Liver (tissue), 9 donors: Measurements from ENCODE around the gene DGKH. TPM values are rescaled to one million over a fixed set of nuclear protein-coding genes. Genes with fewer than 3 reads are reported as not detected.

Experiments
- DNase-seq: peaks from one replicate; pipeline ENCODE4 v3.0.0-alpha.2; 2017; ENCODE audit warnings: low spot score
- H3K27ac ChIP-seq, 2 donors: one replicate each; pipeline ENCODE4 v1.7.0; 2013; ENCODE audit warnings: inconsistent platforms in 2 of 2, low read length in 2 of 2, control low read depth in 1 of 2, low read depth in 1 of 2, mild to moderate bottlenecking in 1 of 2
- H3K27me3 ChIP-seq, 4 donors: one replicate each; pipeline versions ENCODE4 v1.6.1 to v1.7.0; 2013; ENCODE audit warnings: low read length in 3 of 4, inconsistent platforms in 1 of 4, mild to moderate bottlenecking in 1 of 4, moderate library complexity in 1 of 4; ENCODE audit not compliant: control insufficient read depth in 4 of 4, insufficient read depth in 4 of 4
- H3K36me3 ChIP-seq, 4 donors: one replicate each; pipeline versions ENCODE4 v1.6.1 to v1.7.0; 2013; ENCODE audit warnings: low read length in 3 of 4, mild to moderate bottlenecking in 3 of 4, low read depth in 1 of 4, moderate library complexity in 1 of 4; ENCODE audit not compliant: control insufficient read depth in 4 of 4, insufficient read depth in 3 of 4
- H3K4me1 ChIP-seq, 4 donors: one replicate each; pipeline versions ENCODE4 v1.6.1 to v1.7.0; 2013; ENCODE audit warnings: low read length in 3 of 4, mild to moderate bottlenecking in 3 of 4, moderate library complexity in 1 of 4; ENCODE audit not compliant: control insufficient read depth in 4 of 4, insufficient read depth in 4 of 4
- H3K4me3 ChIP-seq, 3 donors: one replicate each; pipeline versions ENCODE4 v1.6.1 to v1.7.0; 2013; ENCODE audit warnings: low read length in 3 of 3, control low read depth in 1 of 3, low read depth in 1 of 3, mild to moderate bottlenecking in 1 of 3
- H3K9ac ChIP-seq, 2 donors: one replicate each; pipeline ENCODE4 v1.7.0; 2013; ENCODE audit warnings: low read length in 2 of 2, mild to moderate bottlenecking in 2 of 2, moderate library complexity in 2 of 2, control low read depth in 1 of 2, low read depth in 1 of 2
- H3K9me3 ChIP-seq, 4 donors: one replicate each; pipeline versions ENCODE4 v1.6.1 to v1.7.0; 2013; ENCODE audit warnings: low read length in 3 of 4; ENCODE audit not compliant: control insufficient read depth in 4 of 4
- EGR1 ChIP-seq, 2 donors: IDR thresholded peaks; 2 replicates each; pipeline ENCODE4 v1.6.1; 2016 to 2018; ENCODE audit warnings: antibody characterized with exemption in 2 of 2, low read depth in 2 of 2
- HNF4G ChIP-seq: IDR thresholded peaks from 2 replicates; pipeline ENCODE4 v1.6.1; 2016; ENCODE audit warnings: antibody characterized with exemption
- MAX ChIP-seq: IDR thresholded peaks from 2 replicates; pipeline ENCODE4 v1.6.1; 2016; ENCODE audit warnings: antibody characterized with exemption
- NR2F2 ChIP-seq: IDR thresholded peaks from 2 replicates; pipeline ENCODE4 v1.6.1; 2016; ENCODE audit warnings: antibody characterized with exemption
- RAD21 ChIP-seq, 2 donors: IDR thresholded peaks; 2 replicates each; pipeline ENCODE4 v1.6.1; 2016; ENCODE audit warnings: antibody characterized with exemption in 2 of 2, mild to moderate bottlenecking in 2 of 2
- RXRA ChIP-seq, 2 donors: IDR thresholded peaks; 2 replicates each; pipeline ENCODE4 v1.6.1; 2017 to 2018; ENCODE audit warnings: antibody characterized with exemption in 2 of 2, mild to moderate bottlenecking in 1 of 2
- SP1 ChIP-seq: IDR thresholded peaks from 2 replicates; pipeline ENCODE4 v1.6.1; 2018; ENCODE audit warnings: antibody characterized with exemption, mild to moderate bottlenecking
- YY1 ChIP-seq: IDR thresholded peaks from 2 replicates; pipeline ENCODE4 v1.6.1; 2016; ENCODE audit warnings: antibody characterized with exemption, mild to moderate bottlenecking
- ZBTB33 ChIP-seq: IDR thresholded peaks from 2 replicates; pipeline ENCODE4 v1.6.1; 2016; ENCODE audit warnings: antibody characterized with exemption
- WGBS: extraction: QIAGEN DNeasy Blood & Tissue Kit; methylation state at CpG from one replicate; pipeline ENCODE4 v1.1.7; 2013; 5-methylcytosine and 5-hydroxymethylcytosine counted together
- polyA plus RNA-seq, 2 donors: library from polyadenylated mRNA; stranded (reverse) in 1 of 2; unstranded in 1 of 2; fragments of 200-250 nt in 1 of 2; fragments of >200 nt in 1 of 2; fragmentation: Nextera tagmentation in 1 of 2; extraction: Ambion mirVana in 1 of 2; gene quantifications; one replicate each; pipeline versions ENCODE4 v1.2.1 to v1.2.3, GENCODE V29; 2013 to 2015
- total RNA-seq, 2 donors: library from RNA; depleted of rRNA; stranded (reverse); fragments of >200 nt; gene quantifications; one replicate each; pipeline ENCODE4 v1.2.3, GENCODE V29; 2014
- TF ChIP-seq, protein P1 (sequence below): IDR thresholded peaks from 2 replicates; pipeline ENCODE4 v1.6.1; 2016; ENCODE audit warnings: antibody characterized with exemption, mild to moderate bottlenecking
- donor health status: healthy.
- donor health status: healthy.
- donor health status: healthy.
- donor health status: healthy.
- donor health status: healthy.

Gene DGKH
- total and polyA plus RNA-seq, 4 donors, result 0.25 to 3.7 (median 0.97) TPM

GRCh38 chr13:42009057-42009456 is 39.4 kb upstream of the DGKH start:
- Histone ChIP-seq H3K9me3 (no peaks in the 10 kb centered on the region), H3K4me1 (peaks cover 0 to 5% (median 2%) of the 10 kb centered on the region in 4 donors), H3K27me3 (no peaks in the 10 kb centered on the region), H3K4me3 (no peak overlapping the region), H3K36me3 (no peaks in the 10 kb centered on the region), H3K9ac (no peak overlapping the region), H3K27ac (no peak overlapping the region)
- 92% methylated on average over 4 of the region's 4 CpGs for WGBS
- TF ChIP-seq RAD21 (IDR thresholded peaks at IDR 0.05) (no peak), HNF4G (no peak)
- DNase-seq, result no peak

- TF ChIP-seq ZBTB33 (no peak), MAX (no peak), SP1 (no peak), NR2F2 (no peak), RXRA (IDR thresholded peaks at IDR 0.05) (no peak), EGR1 (IDR thresholded peaks at IDR 0.05; ENCODE audit: low read depth in 2 of 2) (no peak), YY1 (no peak)
- TF ChIP-seq, protein P1, sequence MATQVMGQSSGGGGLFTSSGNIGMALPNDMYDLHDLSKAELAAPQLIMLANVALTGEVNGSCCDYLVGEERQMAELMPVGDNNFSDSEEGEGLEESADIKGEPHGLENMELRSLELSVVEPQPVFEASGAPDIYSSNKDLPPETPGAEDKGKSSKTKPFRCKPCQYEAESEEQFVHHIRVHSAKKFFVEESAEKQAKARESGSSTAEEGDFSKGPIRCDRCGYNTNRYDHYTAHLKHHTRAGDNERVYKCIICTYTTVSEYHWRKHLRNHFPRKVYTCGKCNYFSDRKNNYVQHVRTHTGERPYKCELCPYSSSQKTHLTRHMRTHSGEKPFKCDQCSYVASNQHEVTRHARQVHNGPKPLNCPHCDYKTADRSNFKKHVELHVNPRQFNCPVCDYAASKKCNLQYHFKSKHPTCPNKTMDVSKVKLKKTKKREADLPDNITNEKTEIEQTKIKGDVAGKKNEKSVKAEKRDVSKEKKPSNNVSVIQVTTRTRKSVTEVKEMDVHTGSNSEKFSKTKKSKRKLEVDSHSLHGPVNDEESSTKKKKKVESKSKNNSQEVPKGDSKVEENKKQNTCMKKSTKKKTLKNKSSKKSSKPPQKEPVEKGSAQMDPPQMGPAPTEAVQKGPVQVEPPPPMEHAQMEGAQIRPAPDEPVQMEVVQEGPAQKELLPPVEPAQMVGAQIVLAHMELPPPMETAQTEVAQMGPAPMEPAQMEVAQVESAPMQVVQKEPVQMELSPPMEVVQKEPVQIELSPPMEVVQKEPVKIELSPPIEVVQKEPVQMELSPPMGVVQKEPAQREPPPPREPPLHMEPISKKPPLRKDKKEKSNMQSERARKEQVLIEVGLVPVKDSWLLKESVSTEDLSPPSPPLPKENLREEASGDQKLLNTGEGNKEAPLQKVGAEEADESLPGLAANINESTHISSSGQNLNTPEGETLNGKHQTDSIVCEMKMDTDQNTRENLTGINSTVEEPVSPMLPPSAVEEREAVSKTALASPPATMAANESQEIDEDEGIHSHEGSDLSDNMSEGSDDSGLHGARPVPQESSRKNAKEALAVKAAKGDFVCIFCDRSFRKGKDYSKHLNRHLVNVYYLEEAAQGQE, result no peak
- WGBS, result 58% methylated on average over 16 of the region's 16 CpGs
- no peak overlapping the region for H3K9ac ChIP-seq
- no peak overlapping the region for H3K27ac ChIP-seq
- no peak for DNase-seq
- H3K4me3 ChIP-seq, result no peak overlapping the region
- H3K27me3 ChIP-seq, result no peaks in the 10 kb centered on the region
- H3K9me3 ChIP-seq, result no peaks in the 10 kb centered on the region
- no peaks in the 10 kb centered on the region for H3K36me3 ChIP-seq
- peaks cover 0 to 5% (median 2%) of the 10 kb centered on the region in 4 donors for H3K4me1 ChIP-seq
Observed at GRCh38 chr13:42011601-42012350, 36.7 kb upstream of the DGKH start.

DNA sequence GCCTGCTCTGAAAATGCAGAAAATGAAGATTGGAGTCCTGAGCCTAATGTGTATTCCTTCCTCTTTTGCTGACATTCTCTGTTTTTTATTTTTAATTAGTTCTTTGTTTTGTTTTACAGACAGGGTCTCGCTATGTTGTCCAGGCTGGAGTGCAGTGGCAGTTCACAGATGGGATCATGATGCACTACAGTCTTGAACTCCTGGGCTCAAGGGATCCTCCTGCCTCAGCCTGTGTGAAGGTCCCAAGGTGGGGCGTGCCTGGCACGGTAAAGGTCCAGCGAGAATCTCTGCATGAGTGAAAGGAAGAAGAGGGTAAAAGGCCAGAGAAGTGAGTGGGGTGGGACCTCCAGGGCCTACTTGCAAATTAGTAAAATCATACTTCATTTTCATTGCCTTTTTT is 34.3 kb upstream of the DGKH start:
- no peak for DNase-seq
- H3K27me3 ChIP-seq, result no peaks in the 10 kb centered on the region
- H3K4me3 ChIP-seq, result no peak overlapping the region
- TF ChIP-seq ZBTB33, result no peak
- no peak overlapping the region for H3K9ac ChIP-seq
- WGBS, result 97% methylated on average over 4 of the region's 4 CpGs
- peaks cover 0 to 5% (median 2%) of the 10 kb centered on the region in 4 donors for H3K4me1 ChIP-seq
- no peak overlapping the region for H3K27ac ChIP-seq
- no peaks in the 10 kb centered on the region for H3K9me3 ChIP-seq
- H3K36me3 ChIP-seq, result no peaks in the 10 kb centered on the region
